Measurements from ENCODE around the gene MSH3.

The MSH3 gene

GRCh38 chr5:80654391-80655230 is at the start of gene MSH3, which contains the start of gene DHFR:
TSS of gene MSH3 (plus strand) at chr5:80654652. CDS start at chr5:80654728, 76 bp downstream.
TSS of gene DHFR (minus strand) at chr5:80654983. CDS start at chr5:80654489, 494 bp downstream.
- peak within 1 kb of the TSS; percentile 99 for H3K4me3 ChIP-seq
- H3K27me3 ChIP-seq (ENCODE audit: low read depth), result no peaks in the 10 kb centered on the region
- peaks cover 16% of the 10 kb centered on the region for H3K36me3 ChIP-seq (replicated peaks)
- H3K4me1 ChIP-seq, result peaks cover 4% of the 10 kb centered on the region
- DNase-seq (ENCODE audit: low spot score in 2 of 2), result peak; percentile 94 to 95
- in situ Hi-C loops (cut with MboI; ENCODE audit: low sequenced_read_pairs), result loop anchor here (25.0 kb wide), 2 partner anchors 317 to 567 kb away; no protein-coding TSS in a partner anchor
- no peaks in the 10 kb centered on the region for H3K9me3 ChIP-seq

- Histone ChIP-seq H3K4me3 (no peak overlapping the region), H3K9me3 (no peaks in the 10 kb centered on the region), H3K4me1 (peaks cover 18% of the 10 kb centered on the region), H3K36me3 (replicated peaks) (no peaks in the 10 kb centered on the region), H3K27me3 (ENCODE audit: low read depth) (no peaks in the 10 kb centered on the region)
- DNase-seq (ENCODE audit: low spot score in 2 of 2), result peak in 1 of 2 experiments; percentile 96
- in situ Hi-C loops (cut with MboI; ENCODE audit: low sequenced_read_pairs), result no loop called here
These were observed 47.1 kb upstream of the MSH3 start for GRCh38 chr5:80607343-80607742.

DNA sequence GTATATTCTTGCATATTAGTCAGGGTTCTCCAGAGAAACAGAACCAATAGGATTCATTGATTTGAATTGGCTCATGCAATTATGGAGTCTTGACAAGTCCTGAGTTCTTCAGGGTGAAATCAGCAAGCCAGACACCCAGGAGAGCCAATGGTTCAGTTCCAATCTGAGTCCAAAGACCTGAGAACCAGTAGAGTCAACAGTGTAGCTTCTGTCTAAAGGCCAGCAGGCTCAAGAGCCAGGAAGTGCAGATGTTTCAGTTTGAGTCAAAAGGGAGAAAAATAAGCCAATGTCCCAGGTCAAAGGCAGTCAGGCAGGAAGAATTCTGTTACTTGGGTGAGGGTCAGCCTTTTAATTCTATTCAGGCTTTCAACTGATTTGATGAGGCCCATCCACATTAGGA is 46.6 kb upstream of the MSH3 start:
- in situ Hi-C loops (cut with MboI; ENCODE audit: low sequenced_read_pairs), result no loop called here

GRCh38 chr5:80608731-80609130 is 45.7 kb upstream of the MSH3 start:
- peaks cover 18% of the 10 kb centered on the region for H3K4me1 ChIP-seq
- no peak for DNase-seq (ENCODE audit: low spot score in 2 of 2)
- in situ Hi-C loops (cut with MboI; ENCODE audit: low sequenced_read_pairs), result no loop called here
- H3K9me3 ChIP-seq, result no peaks in the 10 kb centered on the region
- H3K4me3 ChIP-seq, result no peak overlapping the region
- no peaks in the 10 kb centered on the region for H3K27me3 ChIP-seq (ENCODE audit: low read depth)
- H3K36me3 ChIP-seq (replicated peaks), result no peaks in the 10 kb centered on the region

More for the DNA sequence above, 46.6 kb upstream of the MSH3 start:
- Histone ChIP-seq H3K4me1 (peaks cover 18% of the 10 kb centered on the region), H3K4me3 (no peak overlapping the region), H3K9me3 (no peaks in the 10 kb centered on the region), H3K27me3 (ENCODE audit: low read depth) (no peaks in the 10 kb centered on the region), H3K36me3 (replicated peaks) (no peaks in the 10 kb centered on the region)
- DNase-seq (ENCODE audit: low spot score in 2 of 2), result no peak

DNA sequence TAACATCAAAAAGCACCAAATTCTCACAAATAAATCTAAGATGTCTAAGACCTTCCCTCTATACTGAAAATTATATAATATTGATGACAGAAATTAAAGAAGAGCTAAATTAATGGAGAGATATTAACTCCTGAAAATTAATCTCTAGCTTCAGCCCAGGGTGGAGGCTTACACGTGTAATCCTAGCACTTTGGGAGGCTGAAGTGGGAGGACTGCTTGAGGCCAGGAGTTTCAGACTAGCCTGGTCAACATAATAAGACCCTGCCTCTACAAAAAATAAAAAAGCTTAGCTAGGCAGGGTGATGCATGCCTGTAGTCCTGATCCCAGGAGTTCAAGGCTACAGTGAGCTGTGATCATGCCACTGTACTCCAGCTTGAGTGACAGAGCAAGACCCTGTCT is 44.8 kb upstream of the MSH3 start:
- in situ Hi-C loops (cut with MboI; ENCODE audit: low sequenced_read_pairs), result no loop called here
- no peak overlapping the region for H3K4me3 ChIP-seq

GRCh38 chr5:80615266-80615914 is 39.1 kb upstream of the MSH3 start:
- DNase-seq (ENCODE audit: low spot score in 2 of 2), result peak; percentile 84 to 86
- Histone ChIP-seq H3K4me3 (no peak overlapping the region), H3K27me3 (ENCODE audit: low read depth) (no peaks in the 10 kb centered on the region), H3K4me1 (peaks cover 19% of the 10 kb centered on the region), H3K9me3 (no peaks in the 10 kb centered on the region), H3K36me3 (replicated peaks) (peaks cover 4% of the 10 kb centered on the region; the same call in 1 of the 2 replicates)
- in situ Hi-C loops (cut with MboI; ENCODE audit: low sequenced_read_pairs), result no loop called here

More for the DNA sequence above, 44.8 kb upstream of the MSH3 start:
- no peaks in the 10 kb centered on the region for H3K27me3 ChIP-seq (ENCODE audit: low read depth)
- DNase-seq (ENCODE audit: low spot score in 2 of 2), result no peak
- H3K36me3 ChIP-seq (replicated peaks), result no peaks in the 10 kb centered on the region
- H3K9me3 ChIP-seq, result no peaks in the 10 kb centered on the region
- H3K4me1 ChIP-seq, result peaks cover 19% of the 10 kb centered on the region

- H3K4me3 ChIP-seq, result no peak overlapping the region
- in situ Hi-C loops (cut with MboI; ENCODE audit: low sequenced_read_pairs), result no loop called here
These were observed 36.0 kb upstream of the MSH3 start for GRCh38 chr5:80618438-80618837.

DNA sequence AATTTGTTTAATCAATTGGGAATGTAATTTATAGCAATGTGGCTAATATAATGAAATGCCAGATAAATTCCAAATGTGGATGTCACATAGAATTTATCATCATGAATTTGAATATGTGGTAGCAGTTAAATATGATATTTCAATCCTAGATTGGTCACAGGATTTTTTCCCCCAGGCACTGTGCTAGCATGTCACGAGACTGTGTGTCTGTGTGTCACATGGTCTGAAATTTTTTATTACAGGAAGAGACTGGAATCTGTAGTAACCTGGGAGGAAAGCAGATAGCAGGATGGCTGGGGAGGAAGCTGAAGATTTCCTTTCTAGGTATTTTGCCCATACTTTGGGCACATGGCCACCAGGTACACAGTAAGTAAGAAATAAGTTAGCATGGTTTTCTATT is 35.4 kb upstream of the MSH3 start:
- Histone ChIP-seq H3K36me3 (replicated peaks) (peaks cover 8% of the 10 kb centered on the region; the same call in 1 of the 2 replicates), H3K4me1 (peaks cover 20% of the 10 kb centered on the region), H3K4me3 (no peak overlapping the region), H3K27me3 (ENCODE audit: low read depth) (no peaks in the 10 kb centered on the region), H3K9me3 (no peaks in the 10 kb centered on the region)
- no peak for DNase-seq (ENCODE audit: low spot score in 2 of 2)
- in situ Hi-C loops (cut with MboI; ENCODE audit: low sequenced_read_pairs), result no loop called here

More at GRCh38 chr5:80618438-80618837, 36.0 kb upstream of the MSH3 start:
- peaks cover 8% of the 10 kb centered on the region; the same call in 1 of the 2 replicates for H3K36me3 ChIP-seq (replicated peaks)
- H3K9me3 ChIP-seq, result no peaks in the 10 kb centered on the region
- H3K4me1 ChIP-seq, result peaks cover 19% of the 10 kb centered on the region
- no peak for DNase-seq (ENCODE audit: low spot score in 2 of 2)
- no peaks in the 10 kb centered on the region for H3K27me3 ChIP-seq (ENCODE audit: low read depth)

DNA sequence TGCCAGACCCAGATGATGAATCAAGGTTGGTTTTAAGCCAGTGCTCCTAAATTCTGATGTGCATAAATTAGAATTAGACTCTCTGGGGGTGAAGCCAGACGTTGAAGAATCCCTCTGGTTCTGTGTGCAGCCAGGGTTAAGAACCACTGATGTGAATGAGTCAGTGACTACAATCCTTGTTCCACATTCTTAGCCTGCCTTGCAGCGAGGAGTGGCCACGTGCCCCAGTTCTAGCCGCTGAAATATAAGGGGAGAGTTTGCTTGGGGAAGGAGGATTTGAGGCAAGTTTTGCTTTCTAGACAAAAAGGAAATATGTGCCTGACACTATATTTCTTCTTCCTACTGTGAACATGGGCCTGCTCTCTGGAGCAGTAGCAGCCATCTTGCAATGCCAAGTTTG is 34.2 kb upstream of the MSH3 start:
- no peak for DNase-seq (ENCODE audit: low spot score in 2 of 2)
- no peaks in the 10 kb centered on the region for H3K27me3 ChIP-seq (ENCODE audit: low read depth)
- H3K4me1 ChIP-seq, result peaks cover 16% of the 10 kb centered on the region
- peaks cover 8% of the 10 kb centered on the region; the same call in 1 of the 2 replicates for H3K36me3 ChIP-seq (replicated peaks)
- no peaks in the 10 kb centered on the region for H3K9me3 ChIP-seq
- no peak overlapping the region for H3K4me3 ChIP-seq
- in situ Hi-C loops (cut with MboI; ENCODE audit: low sequenced_read_pairs), result no loop called here

DNA sequence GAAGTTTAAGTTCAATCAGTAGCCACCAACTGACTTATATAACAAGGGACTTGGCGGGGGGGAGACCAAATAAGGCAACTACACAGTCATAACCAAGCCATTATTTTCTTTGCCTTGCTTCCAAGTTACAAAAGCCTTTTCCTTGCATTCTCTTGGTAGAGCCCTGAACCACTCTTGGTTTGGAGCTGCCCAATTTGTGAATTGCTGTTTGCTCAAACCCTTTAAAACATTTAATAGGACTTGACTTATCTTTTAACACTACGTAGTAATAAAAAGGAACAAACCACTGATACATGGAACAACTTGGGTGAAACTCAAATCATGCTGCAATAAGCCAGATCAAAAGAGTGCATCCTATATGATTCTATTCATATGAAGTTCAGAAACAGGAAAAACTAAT is 31.7 kb upstream of the MSH3 start:
- Histone ChIP-seq H3K9me3 (no peaks in the 10 kb centered on the region), H3K36me3 (replicated peaks) (peaks cover 12% of the 10 kb centered on the region), H3K4me1 (peaks cover 3% of the 10 kb centered on the region; the same call in 1 of the 2 replicates), H3K4me3 (no peak overlapping the region), H3K27me3 (ENCODE audit: low read depth) (0 out of 2 replicates have a peak, but pooled peaks cover 4% of the 10 kb centered on the region)
- in situ Hi-C loops (cut with MboI; ENCODE audit: low sequenced_read_pairs), result no loop called here
- DNase-seq (ENCODE audit: low spot score in 2 of 2), result no peak

DNA sequence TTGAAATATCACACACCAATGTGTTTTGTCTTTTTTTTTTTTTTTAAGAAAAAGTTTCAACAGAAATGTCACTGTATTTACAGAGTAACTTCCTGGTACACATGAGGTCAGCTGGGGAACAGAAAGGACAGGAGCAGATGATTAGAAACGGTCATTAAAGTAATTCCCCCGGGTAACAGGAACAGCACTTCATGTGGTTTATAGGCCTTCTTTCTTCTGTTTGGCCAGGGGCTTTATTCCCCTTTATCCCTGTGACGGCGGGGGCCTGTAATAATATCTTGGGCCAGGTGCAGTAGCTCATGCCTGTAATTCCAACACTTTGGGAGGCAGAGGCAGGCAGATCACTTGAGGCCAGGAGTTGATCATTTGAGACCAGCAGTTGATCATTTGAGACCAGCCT is 30.5 kb upstream of the MSH3 start:
- in situ Hi-C loops (cut with MboI; ENCODE audit: low sequenced_read_pairs), result no loop called here
- Histone ChIP-seq H3K9me3 (no peaks in the 10 kb centered on the region), H3K36me3 (replicated peaks) (peaks cover 14% of the 10 kb centered on the region), H3K4me3 (no peak overlapping the region), H3K27me3 (ENCODE audit: low read depth) (0 out of 2 replicates have a peak, but pooled peaks cover 4% of the 10 kb centered on the region), H3K4me1 (peaks cover 3% of the 10 kb centered on the region; the same call in 1 of the 2 replicates)
- DNase-seq (ENCODE audit: low spot score in 2 of 2), result peak in 1 of 2 experiments; percentile 25

DNA sequence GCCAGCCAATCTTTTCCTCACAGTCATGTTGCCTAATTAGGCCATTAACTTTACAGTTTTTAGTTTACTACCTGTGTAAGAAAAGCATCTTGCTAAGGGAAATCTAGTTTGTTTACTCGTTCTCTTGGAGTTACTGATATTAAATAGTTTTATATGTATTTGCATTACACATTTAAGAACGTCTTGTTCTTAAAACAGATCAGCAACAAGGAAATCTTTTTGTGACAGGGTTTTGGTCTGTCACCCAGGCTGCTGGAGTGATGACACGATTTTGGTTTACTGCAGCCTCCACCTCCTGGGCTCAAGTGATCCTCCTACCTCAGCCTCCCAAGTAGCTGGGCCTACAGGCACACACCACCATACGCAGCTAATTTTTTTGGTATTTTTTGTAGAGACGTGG is 29.2 kb upstream of the MSH3 start:
- in situ Hi-C loops (cut with MboI; ENCODE audit: low sequenced_read_pairs), result no loop called here
- Histone ChIP-seq H3K9me3 (no peaks in the 10 kb centered on the region), H3K36me3 (replicated peaks) (peaks cover 23% of the 10 kb centered on the region), H3K4me1 (peaks cover 3% of the 10 kb centered on the region; the same call in 1 of the 2 replicates), H3K4me3 (no peak overlapping the region), H3K27me3 (ENCODE audit: low read depth) (0 out of 2 replicates have a peak, but pooled peaks cover 4% of the 10 kb centered on the region)
- DNase-seq (ENCODE audit: low spot score in 2 of 2), result no peak

DNA sequence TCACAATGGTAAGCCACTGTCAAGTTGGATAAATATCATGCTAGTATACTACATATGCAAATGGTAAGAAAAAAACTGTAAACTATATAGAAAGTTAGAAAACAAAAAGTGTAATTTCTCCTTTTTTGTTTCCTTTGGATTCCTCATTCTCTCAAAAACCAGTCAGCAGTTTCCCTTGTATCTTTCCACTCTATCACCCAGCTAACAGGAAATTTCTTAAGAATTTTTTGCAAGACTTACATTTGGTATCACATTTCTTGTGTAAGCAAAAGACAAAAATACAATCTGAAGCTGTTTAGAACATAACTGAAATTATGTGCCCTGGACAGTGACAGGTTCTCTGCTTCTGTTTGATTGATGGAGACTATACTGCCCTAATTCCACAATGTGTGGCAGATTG is 25.2 kb upstream of the MSH3 start:
- Histone ChIP-seq H3K4me1 (no peaks in the 10 kb centered on the region; the same call in 1 of the 2 replicates), H3K9me3 (no peaks in the 10 kb centered on the region), H3K4me3 (no peak overlapping the region), H3K27me3 (ENCODE audit: low read depth) (0 out of 2 replicates have a peak, but pooled peaks cover 4% of the 10 kb centered on the region), H3K36me3 (replicated peaks) (peaks cover 47% of the 10 kb centered on the region)
- in situ Hi-C loops (cut with MboI; ENCODE audit: low sequenced_read_pairs), result no loop called here
- DNase-seq (ENCODE audit: low spot score in 2 of 2), result no peak
